CD14-positive monocyte (primary cell): Measurements from ENCODE around the gene TMEM135. TPM values are rescaled to one million over a fixed set of nuclear protein-coding genes. Genes with fewer than 3 reads are reported as not detected.
A peak's percentile ranks its signal among the peaks of the same experiment; 100 is the strongest.

ENCODE experiments used
- DNase-seq, 3 donors: peaks; one replicate each; pipeline ENCODE4 v3.0.0-alpha.2; 2011 to 2022
- H2AFZ ChIP-seq: 2 replicates; pipeline ENCODE4 v1.6.0; 2012; ENCODE audit warnings: mild to moderate bottlenecking, low read depth, low read length, inconsistent platforms; ENCODE audit not compliant: insufficient read depth, poor library complexity, severe bottlenecking
- H3K27ac ChIP-seq, 2 donors: 1 replicate in 1 of 2; 2 replicates in 1 of 2; pipeline ENCODE4 v1.5.1; 2012 to 2013; ENCODE audit warnings: low read length in 2 of 2, control low read depth in 1 of 2, inconsistent platforms in 1 of 2, low read depth in 1 of 2, mild to moderate bottlenecking in 1 of 2
- H3K27me3 ChIP-seq, 2 donors: one replicate each; pipeline versions ENCODE4 v1.6.0 to v1.6.1; 2011 to 2013; ENCODE audit warnings: low read length in 2 of 2; ENCODE audit not compliant: control insufficient read depth in 2 of 2, insufficient read depth in 2 of 2
- H3K36me3 ChIP-seq, 2 donors: replicated peaks in 1 of 2; 1 replicate in 1 of 2; 2 replicates in 1 of 2; pipeline versions ENCODE4 v1.5.1 to v1.6.1; 2012 to 2013; ENCODE audit warnings: low read length in 2 of 2, control low read depth in 1 of 2, inconsistent platforms in 1 of 2, mild to moderate bottlenecking in 1 of 2; ENCODE audit not compliant: insufficient read depth in 2 of 2, control insufficient read depth in 1 of 2
- H3K4me1 ChIP-seq, 2 donors: 1 replicate in 1 of 2; 2 replicates in 1 of 2; pipeline versions ENCODE4 v1.5.1 to v1.6.1; 2012 to 2013; ENCODE audit warnings: low read length in 2 of 2, control low read depth in 1 of 2, inconsistent platforms in 1 of 2, mild to moderate bottlenecking in 1 of 2, moderate library complexity in 1 of 2; ENCODE audit not compliant: insufficient read depth in 2 of 2, control insufficient read depth in 1 of 2
- H3K4me2 ChIP-seq: replicated peaks from 2 replicates; pipeline ENCODE3; 2012; ENCODE audit warnings: low read length, moderate library complexity, mild to moderate bottlenecking; ENCODE audit not compliant: poor library complexity, severe bottlenecking; ENCODE audit errors: extremely low read depth
- H3K4me3 ChIP-seq, 3 experiments: fragments of 200-600 bp in 1 of 3; sonication (generic) in 1 of 3; replicated peaks in 1 of 3; 1 replicate in 2 of 3; 2 replicates in 1 of 3; pipeline ENCODE4 v1.5.1; 2011 to 2013; ENCODE audit warnings: low read length in 3 of 3, mild to moderate bottlenecking in 3 of 3, control low read depth in 2 of 3, low read depth in 2 of 3, inconsistent platforms in 1 of 3, moderate library complexity in 1 of 3
- H3K79me2 ChIP-seq: 2 replicates; pipeline ENCODE4 v1.6.0; 2012; ENCODE audit warnings: mild to moderate bottlenecking, control low read depth, inconsistent platforms, low read length, moderate library complexity; ENCODE audit not compliant: insufficient read depth
- H3K9ac ChIP-seq: 2 replicates; pipeline ENCODE4 v1.6.0; 2017; ENCODE audit warnings: low read length, mild to moderate bottlenecking; ENCODE audit not compliant: insufficient read depth, poor library complexity, severe bottlenecking
- H3K9me3 ChIP-seq, 2 donors: replicated peaks in 1 of 2; 1 replicate in 1 of 2; 2 replicates in 1 of 2; pipeline versions ENCODE4 v1.5.1 to v1.6.1; 2012 to 2013; ENCODE audit warnings: low read length in 2 of 2, control low read depth in 1 of 2; ENCODE audit not compliant: control insufficient read depth in 1 of 2, insufficient read depth in 1 of 2
- H4K20me1 ChIP-seq: 2 replicates; pipeline ENCODE4 v1.6.0; 2012; ENCODE audit warnings: mild to moderate bottlenecking, low read length, control low read depth, moderate library complexity; ENCODE audit not compliant: insufficient read depth
- H3K27ac Mint-ChIP-seq, 7 donors: one replicate each; pipeline ENCODE4 v1.8.0; 2020; ENCODE audit warnings: mild to moderate bottlenecking in 7 of 7, mixed read lengths in 7 of 7, moderate library complexity in 6 of 7, inconsistent platforms in 2 of 7
- H3K27me3 Mint-ChIP-seq, 3 donors: one replicate each; pipeline ENCODE4 v1.8.0; 2021 to 2022; ENCODE audit warnings: low read depth in 3 of 3, mild to moderate bottlenecking in 3 of 3, mixed read lengths in 3 of 3, moderate library complexity in 3 of 3, inconsistent platforms in 1 of 3
- H3K36me3 Mint-ChIP-seq, 2 donors: one replicate each; pipeline ENCODE4 v1.8.0; 2020; ENCODE audit warnings: mixed read lengths in 2 of 2, inconsistent platforms in 1 of 2, mild to moderate bottlenecking in 1 of 2
- H3K4me1 Mint-ChIP-seq: one replicate; pipeline ENCODE4 v1.8.0; 2020; ENCODE audit warnings: mild to moderate bottlenecking, mixed read lengths
- H3K4me3 Mint-ChIP-seq, 2 donors: one replicate each; pipeline ENCODE4 v1.8.0; 2020; ENCODE audit warnings: mild to moderate bottlenecking in 2 of 2, mixed read lengths in 2 of 2, moderate library complexity in 1 of 2
- H3K9me3 Mint-ChIP-seq, 7 donors: one replicate each; pipeline ENCODE4 v1.8.0; 2020 to 2022; ENCODE audit warnings: mixed read lengths in 7 of 7, mild to moderate bottlenecking in 6 of 7, moderate library complexity in 6 of 7, inconsistent platforms in 2 of 7
- WGBS: methylation state at CpG from one replicate; pipeline ENCODE4 v1.1.5; 2013; ENCODE audit warnings: missing lambda C conversion rate; ENCODE audit not compliant: insufficient coverage; 5-methylcytosine and 5-hydroxymethylcytosine counted together
- intact Hi-C, 2 donors: fragments of 100-400 bp; cut with micrococcal nuclease; formaldehyde crosslinking; loops; one replicate each; pipeline versions ENCODE4 v1.15.0 to v1.15.1; 2023
- polyA minus RNA-seq: library from RNA; depleted of rRNA, polyadenylated mRNA; stranded (reverse); fragments of >200 nt; gene quantifications from 2 replicates; pipeline ENCODE4 v1.2.3, GENCODE V29; 2012
- polyA plus RNA-seq, 3 donors: library from polyadenylated mRNA; depleted of rRNA in 1 of 3; unstranded in 2 of 3; stranded (reverse) in 1 of 3; fragments of 300-500 nt in 2 of 3; fragments of >200 nt in 1 of 3; fragmentation: Illumina TruSeq in 2 of 3; gene quantifications; 1 replicate in 2 of 3; 2 replicates in 1 of 3; pipeline ENCODE4 v1.2.3, GENCODE V29; 2012 to 2021
- total RNA-seq, 12 experiments: library from RNA in 1 of 12; stranded (reverse) in 1 of 12; fragments of 120-200 nt in 1 of 12; gene quantifications; one replicate each; pipeline ENCODE4 v1.2.4 and lab custom pipeline; 2013 to 2026; ENCODE audit warnings: mixed read lengths in 6 of 12, inconsistent platforms in 1 of 12
- TF ChIP-seq, protein P1 (sequence below): fragments of 200-600 bp; IDR thresholded peaks from one replicate; pipeline ENCODE4 v1.8.0; 2022; ENCODE audit warnings: antibody characterized with exemption, mild to moderate bottlenecking

TMEM135 gene
- total RNA-seq (2013): 4.3 TPM
- polyA plus RNA-seq (1 to 10 TPM; 2.7 to 8.4 (median 5.9) TPM), polyA minus RNA-seq (1.8 and 2.4 TPM in 2 replicates), total RNA-seq (lab: John Stamatoyannopoulos, UW) (2.7 to 24.2 (median 14.5) reads per million in 11 experiments)

DNA sequence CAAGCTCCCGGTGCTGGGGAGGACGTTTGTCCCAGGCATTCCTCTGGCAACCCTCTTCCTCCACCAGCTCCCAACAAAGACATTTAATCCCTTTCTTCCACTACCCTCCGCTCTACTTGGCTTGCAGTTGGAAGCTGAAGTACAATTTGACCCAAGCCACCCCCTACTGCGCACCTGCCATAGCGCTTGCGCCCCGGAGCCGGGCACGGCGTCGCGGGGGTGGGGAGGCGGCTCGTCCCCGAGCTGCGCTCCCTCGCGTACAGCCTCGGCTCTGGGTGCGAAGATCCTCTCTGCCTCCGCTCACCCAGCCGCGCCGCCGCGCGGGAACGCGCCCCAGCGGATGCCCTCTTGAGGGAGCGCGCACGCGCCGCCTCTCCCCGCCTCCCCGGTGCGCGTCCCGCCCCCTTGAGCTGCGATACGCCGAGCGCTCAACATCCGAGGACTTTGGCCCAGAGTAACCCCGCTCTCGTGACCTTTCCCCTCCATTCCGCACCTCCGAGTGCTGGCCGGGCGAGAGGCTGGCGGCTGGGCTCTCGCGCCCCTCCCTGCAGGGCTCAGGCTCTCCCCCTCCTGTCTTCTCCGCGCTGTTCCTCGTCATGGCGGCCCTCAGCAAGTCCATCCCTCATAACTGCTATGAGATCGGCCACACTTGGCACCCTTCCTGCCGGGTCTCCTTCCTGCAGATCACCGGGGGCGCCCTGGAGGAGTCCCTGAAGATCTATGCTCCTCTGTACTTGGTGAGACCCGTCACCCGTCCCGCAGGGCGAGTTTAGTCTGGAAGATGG is at the start of gene TMEM135:
TMEM135 (plus strand) TSS at position 485 of the 785 bp plus-strand sequence; CDS start at position 597, 112 bp downstream.
- WGBS: under 1% methylated on average over 65 of the region's 66 CpGs

DNA sequence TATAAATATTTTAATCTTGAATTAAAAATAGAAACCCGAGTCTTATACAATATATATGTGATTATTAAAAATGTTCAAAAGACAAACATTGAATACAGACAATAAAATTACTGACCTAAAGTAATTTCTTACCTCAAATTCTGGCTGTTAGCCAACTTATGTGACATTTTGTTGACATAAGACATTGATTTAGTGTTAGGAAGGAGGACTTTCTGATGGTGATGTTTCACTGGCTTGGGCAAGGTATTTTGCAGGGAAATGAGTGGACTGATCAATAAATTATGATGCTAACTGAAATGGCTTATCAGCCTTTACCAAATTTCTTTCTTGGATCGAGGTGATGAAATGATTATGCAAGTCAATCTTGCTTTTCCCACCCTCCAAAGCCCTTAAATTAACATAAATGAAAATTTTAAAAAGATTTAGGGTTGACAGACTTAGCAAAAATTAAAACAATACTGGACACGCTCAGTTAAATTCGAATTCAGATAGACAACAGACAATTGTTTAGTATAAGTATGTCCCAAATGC is 49.3 kb upstream of the TMEM135 start:
- peaks cover 0 to 5% (median 4%) of the 10 kb centered on the region in 3 donors for H3K27me3 Mint-ChIP-seq
- no peak overlapping the region for H3K4me2 ChIP-seq
- no peaks in the 10 kb centered on the region for H3K4me1 Mint-ChIP-seq
- H3K79me2 ChIP-seq: no peaks in the 10 kb centered on the region
- H3K27ac ChIP-seq: no peak overlapping the region
- H3K9ac ChIP-seq: no peak overlapping the region
- no peaks in the 10 kb centered on the region for H3K36me3 ChIP-seq
- no peak overlapping the region for H3K4me3 ChIP-seq
- H3K9me3 ChIP-seq: no peaks in the 10 kb centered on the region
- no peaks in the 10 kb centered on the region for H3K36me3 Mint-ChIP-seq
- TF ChIP-seq, protein P1, sequence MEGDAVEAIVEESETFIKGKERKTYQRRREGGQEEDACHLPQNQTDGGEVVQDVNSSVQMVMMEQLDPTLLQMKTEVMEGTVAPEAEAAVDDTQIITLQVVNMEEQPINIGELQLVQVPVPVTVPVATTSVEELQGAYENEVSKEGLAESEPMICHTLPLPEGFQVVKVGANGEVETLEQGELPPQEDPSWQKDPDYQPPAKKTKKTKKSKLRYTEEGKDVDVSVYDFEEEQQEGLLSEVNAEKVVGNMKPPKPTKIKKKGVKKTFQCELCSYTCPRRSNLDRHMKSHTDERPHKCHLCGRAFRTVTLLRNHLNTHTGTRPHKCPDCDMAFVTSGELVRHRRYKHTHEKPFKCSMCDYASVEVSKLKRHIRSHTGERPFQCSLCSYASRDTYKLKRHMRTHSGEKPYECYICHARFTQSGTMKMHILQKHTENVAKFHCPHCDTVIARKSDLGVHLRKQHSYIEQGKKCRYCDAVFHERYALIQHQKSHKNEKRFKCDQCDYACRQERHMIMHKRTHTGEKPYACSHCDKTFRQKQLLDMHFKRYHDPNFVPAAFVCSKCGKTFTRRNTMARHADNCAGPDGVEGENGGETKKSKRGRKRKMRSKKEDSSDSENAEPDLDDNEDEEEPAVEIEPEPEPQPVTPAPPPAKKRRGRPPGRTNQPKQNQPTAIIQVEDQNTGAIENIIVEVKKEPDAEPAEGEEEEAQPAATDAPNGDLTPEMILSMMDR: no peak
- intact Hi-C loops: no loop called here
- no peaks in the 10 kb centered on the region for H4K20me1 ChIP-seq
- no peak overlapping the region for H3K27ac Mint-ChIP-seq
- H3K27me3 ChIP-seq: no peaks in the 10 kb centered on the region
- DNase-seq: no peak
- no peak overlapping the region for H3K4me3 Mint-ChIP-seq
- H3K4me1 ChIP-seq: no peaks in the 10 kb centered on the region
- H2AFZ ChIP-seq: no peak overlapping the region
- no peaks in the 10 kb centered on the region for H3K9me3 Mint-ChIP-seq
- WGBS: no CpG with 5 or more reads among the region's 4 CpGs

More for the DNA sequence above, at the start of gene TMEM135:
- H3K9ac ChIP-seq: peak within 1 kb of the TSS; percentile 81
- H3K36me3 Mint-ChIP-seq: peaks cover 3 to 6% of the 10 kb centered on the region in 2 donors
- H3K27ac ChIP-seq: peak within 1 kb of the TSS; percentile 62 to 85
- no peaks in the 10 kb centered on the region for H3K9me3 ChIP-seq
- H3K4me3 Mint-ChIP-seq: peak within 1 kb of the TSS; percentile 96 to 97
- peaks cover 17% of the 10 kb centered on the region for H3K79me2 ChIP-seq
- intact Hi-C loops: no loop called here
- no peaks in the 10 kb centered on the region for H3K27me3 ChIP-seq
- peak; percentile 79 to 90 (median 86) for DNase-seq
- TF ChIP-seq, protein P1: no peak
- H3K36me3 ChIP-seq: no peaks in the 10 kb centered on the region
- H4K20me1 ChIP-seq: no peaks in the 10 kb centered on the region
- peaks cover 33% of the 10 kb centered on the region for H3K4me1 Mint-ChIP-seq
- H2AFZ ChIP-seq: peak within 1 kb of the TSS; percentile 99
- H3K4me1 ChIP-seq: peaks cover 17 to 28% of the 10 kb centered on the region in 2 donors
- peak within 1 kb of the TSS; percentile 35 to 90 (median 85) for H3K27ac Mint-ChIP-seq
- peak within 1 kb of the TSS; percentile 100 for H3K4me2 ChIP-seq
- peak within 1 kb of the TSS; percentile 77 to 100 (median 82) for H3K4me3 ChIP-seq
- peaks cover 0 to 11% (median 2%) of the 10 kb centered on the region in 3 donors for H3K27me3 Mint-ChIP-seq
- peaks cover 0 to 4% (median 0%) of the 10 kb centered on the region in 7 donors for H3K9me3 Mint-ChIP-seq
